ENCODE results near the gene EFHC2.

GRCh38 chrX:44241546-44241945 lies 101.9 kb downstream of the EFHC2 start:
- TF ChIP-seq CTCF (conservative IDR thresholded peaks at IDR 0.05; ENCODE audit: low read length) (no peak), EZH2phosphoT487 (IDR thresholded peaks at IDR 0.05; ENCODE audit: borderline replicate concordance, low read depth, low read length) (no peak)
